SK-N-SH (cell line): ENCODE measurements around the gene MXRA8. TPM values are rescaled to one million over a fixed set of nuclear protein-coding genes. Genes with fewer than 3 reads are reported as not detected.

ENCODE experiments used
- CTCF ChIA-PET: fragments of 300-600, 350-600 bp; formaldehyde crosslinking; extraction: SDS; loops from one replicate; lab custom pipeline; 2021; lab: Yijun Ruan, JAX
- POLR2A ChIA-PET: fragments of 350-600 bp; sonication (Branson Sonifier 250); formaldehyde crosslinking; extraction: SDS; loops from one replicate; lab custom pipeline; 2020; ENCODE audit warnings: antibody characterized with exemption, inconsistent platforms; lab: Yijun Ruan, JAX
- DNase-seq: peaks from one replicate; pipeline ENCODE4 v3.0.0; 2012
- H2AFZ ChIP-seq: fragments of 200-600 bp; sonication (generic); 2 replicates; pipeline ENCODE4 v1.8.1; 2016; ENCODE audit warnings: antibody characterized with exemption, mild to moderate bottlenecking, low read depth
- H3F3A ChIP-seq: fragments of 200-600 bp; sonication (generic); replicated peaks from 2 replicates; pipeline ENCODE3; 2016; ENCODE audit warnings: antibody characterized with exemption, mild to moderate bottlenecking; ENCODE audit not compliant: insufficient read depth
- H3K27ac ChIP-seq, 2 experiments: fragments of 200-500 bp in 1 of 2; fragments of 200-600 bp in 1 of 2; sonication (Bioruptor generic) in 1 of 2; sonication (generic), shearing (Covaris generic) in 1 of 2; 2 replicates each; pipeline versions ENCODE4 v1.5.1 to v1.6.1; 2014 to 2016; ENCODE audit warnings: low read depth in 2 of 2, inconsistent platforms in 1 of 2, low read length in 1 of 2, mild to moderate bottlenecking in 1 of 2, mixed read lengths in 1 of 2
- H3K27me3 ChIP-seq: fragments of 200-600 bp; sonication (generic), shearing (Covaris generic); 2 replicates; pipeline ENCODE4 v1.6.1; 2016; ENCODE audit warnings: mixed run types; ENCODE audit not compliant: insufficient read depth
- H3K36me3 ChIP-seq, 2 experiments: fragments of 200-500 bp in 1 of 2; fragments of 200-600 bp in 1 of 2; sonication (Bioruptor generic) in 1 of 2; sonication (generic) in 1 of 2; replicated peaks in 1 of 2; 2 replicates each; pipeline versions ENCODE3 to v1.5.1; 2014 to 2016; ENCODE audit warnings: low read length in 1 of 2, mild to moderate bottlenecking in 1 of 2; ENCODE audit not compliant: insufficient read depth in 2 of 2, control insufficient read depth in 1 of 2
- H3K4me1 ChIP-seq, 2 experiments: fragments of 200-500 bp in 1 of 2; fragments of 200-600 bp in 1 of 2; sonication (Bioruptor generic) in 1 of 2; sonication (generic), shearing (Covaris generic) in 1 of 2; 2 replicates each; pipeline versions ENCODE4 v1.5.1 to v1.6.1; 2014 to 2016; ENCODE audit warnings: low read depth in 1 of 2, low read length in 1 of 2, mixed run types in 1 of 2; ENCODE audit not compliant: insufficient read depth in 2 of 2, control insufficient read depth in 1 of 2
- H3K4me2 ChIP-seq: fragments of 200-600 bp; sonication (generic), shearing (Covaris generic); 2 replicates; pipeline ENCODE4 v1.6.1; 2017; ENCODE audit warnings: mixed run types
- H3K4me3 ChIP-seq, 2 experiments: fragments of 200-500 bp in 1 of 2; fragments of 200-600 bp in 1 of 2; sonication (Bioruptor generic) in 1 of 2; sonication (generic), shearing (Covaris generic) in 1 of 2; 2 replicates each; pipeline versions ENCODE4 v1.5.1 to v1.8.1; 2014 to 2016; ENCODE audit warnings: low read depth in 2 of 2, inconsistent platforms in 1 of 2, low read length in 1 of 2, mild to moderate bottlenecking in 1 of 2, mixed read lengths in 1 of 2, moderate library complexity in 1 of 2
- H3K79me2 ChIP-seq: fragments of 200-600 bp; sonication (generic); 2 replicates; pipeline ENCODE4 v1.8.1; 2017; ENCODE audit warnings: mild to moderate bottlenecking; ENCODE audit not compliant: insufficient read depth
- H3K9ac ChIP-seq: fragments of 200-600 bp; sonication (generic); 2 replicates; pipeline ENCODE4 v1.6.1; 2017; ENCODE audit warnings: mixed run types
- H3K9me2 ChIP-seq: fragments of 200-600 bp; sonication (generic); 2 replicates; pipeline ENCODE4 v1.6.1; 2017; ENCODE audit warnings: mixed run types
- H3K9me3 ChIP-seq: fragments of 200-600 bp; sonication (generic); 2 replicates; pipeline ENCODE4 v1.6.1; 2017; ENCODE audit warnings: mixed run types, mild to moderate bottlenecking, moderate library complexity
- H4K20me1 ChIP-seq: fragments of 200-600 bp; sonication (generic); 2 replicates; pipeline ENCODE4 v1.6.1; 2017; ENCODE audit warnings: mild to moderate bottlenecking, mixed run types; ENCODE audit not compliant: insufficient read depth
- CHD2 ChIP-seq: fragments of 150-350 bp; IDR thresholded peaks from 2 replicates; pipeline ENCODE4 v1.6.1; 2018; ENCODE audit warnings: low read length; ENCODE audit not compliant: partially characterized antibody
- FOSL2 ChIP-seq: IDR thresholded peaks from 2 replicates; pipeline ENCODE4 v1.4.0; 2012; ENCODE audit warnings: low read depth, mild to moderate bottlenecking, moderate library complexity, borderline replicate concordance
- FOXJ3 ChIP-seq: sonication (generic); formaldehyde crosslinking; IDR thresholded peaks from 2 replicates; pipeline ENCODE4 v1.5.1; 2020; ENCODE audit warnings: mild to moderate bottlenecking, missing genetic modification reagents
- GATA2 ChIP-seq: sonication (generic); formaldehyde crosslinking; IDR thresholded peaks from 2 replicates; pipeline ENCODE4 v1.5.0; 2020; ENCODE audit warnings: mild to moderate bottlenecking, missing genetic modification reagents
- JUND ChIP-seq: IDR thresholded peaks from 2 replicates; pipeline ENCODE4 v1.4.0; 2012
- MXI1 ChIP-seq: IDR thresholded peaks from 2 replicates; pipeline ENCODE4 v1.6.1; 2012; ENCODE audit warnings: mild to moderate bottlenecking, low read depth, low read length, improper control_type of control experiment
- NFIC ChIP-seq: IDR thresholded peaks from 2 replicates; pipeline ENCODE4 v1.4.0; 2012; ENCODE audit warnings: borderline replicate concordance
- POLR2AphosphoS5 ChIP-seq: IDR thresholded peaks from 2 replicates; pipeline ENCODE4 v1.6.1; 2012; ENCODE audit warnings: low read depth, low read length
- SMC3 ChIP-seq: IDR thresholded peaks from 2 replicates; pipeline ENCODE4 v1.6.1; 2012; ENCODE audit warnings: low read depth, low read length, improper control_type of control experiment
- TAF1 ChIP-seq: IDR thresholded peaks from 2 replicates; pipeline ENCODE4 v1.6.1; 2012; ENCODE audit warnings: low read depth, mild to moderate bottlenecking, low read length, moderate library complexity, borderline replicate concordance
- TCF12 ChIP-seq: IDR thresholded peaks from 2 replicates; pipeline ENCODE4 v1.4.0; 2012
- WGBS: methylation state at CpG from one replicate; pipeline ENCODE4 v1.1.6; 2017; ENCODE audit warnings: low lambda C conversion rate; 5-methylcytosine and 5-hydroxymethylcytosine counted together
- polyA plus RNA-seq, 3 experiments: library from polyadenylated mRNA; depleted of rRNA; stranded (reverse); fragments of >200 nt; gene quantifications; 2 replicates each; pipeline ENCODE4 v1.2.3, GENCODE V29; 2012
- TF ChIP-seq, protein P1 (sequence below): fragments of 150-350 bp; IDR thresholded peaks from 2 replicates; pipeline ENCODE4 v1.6.1; 2017; ENCODE audit warnings: antibody characterized with exemption, low read length, low read depth, borderline replicate concordance

The MXRA8 gene
- polyA plus RNA-seq, 1 of the 3 experiments (the other 2 are of a cell fraction), result 2.5 TPM

- peak; percentile 76 for TF ChIP-seq POLR2AphosphoS5
- no peak for TF ChIP-seq SMC3
- no peak for TF ChIP-seq NFIC
- TF ChIP-seq MXI1, result peak; percentile 94
- TF ChIP-seq FOSL2, result no peak
- peak; percentile 46 for TF ChIP-seq TAF1
Measured at GRCh38 chr1:1399187-1399871, 41.0 kb upstream of the MXRA8 start, which contains the start of gene CCNL2 (continued).

- DNase-seq, result peak; percentile 65
- Histone ChIP-seq H3K36me3 (peaks cover 28 to 40% of the 10 kb centered on the region in 2 experiments), H2AFZ (no peak overlapping the region), H3K4me2 (peak overlapping the region; percentile 93), H4K20me1 (0 out of 2 replicates have a peak, but pooled peaks cover 4% of the 10 kb centered on the region), H3K9me3 (no peaks in the 10 kb centered on the region), H3K4me1 (peaks cover 6 to 23% of the 10 kb centered on the region in 2 experiments; a peak in 1 of 4 replicates), H3K79me2 (peaks cover 92% of the 10 kb centered on the region), H3K27me3 (no peaks in the 10 kb centered on the region), H3K9me2 (no peaks in the 10 kb centered on the region), H3K9ac (peak overlapping the region; percentile 93), H3K27ac (peak overlapping the region; percentile 44 to 69; a peak in 3 of 4 replicates), H3K4me3 (peak overlapping the region; percentile 74 to 78), H3F3A (peaks cover 24% of the 10 kb centered on the region)
- POLR2A ChIA-PET, result interaction anchor here (0.6 to 2.1 kb wide), 6 partner anchors 9 to 28 kb away, joined by 3 to 15 read pairs (median 6); partner anchors contain the start of genes AURKAIP1 and MRPL20
- no CpG with 5 or more reads among the region's 54 CpGs for WGBS
- CTCF ChIA-PET, result interaction anchor here (0.7 to 3.8 kb wide), 9 partner anchors 9 to 219 kb away, joined by 3 to 16 read pairs (median 3); partner anchors contain the start of genes ATAD3A, AURKAIP1 and MRPL20
- no peak for TF ChIP-seq GATA2 (CRISPR knock-in tag)
- no peak for TF ChIP-seq CHD2
- TF ChIP-seq TCF12, result no peak
- no peak for TF ChIP-seq FOSL2
- no peak for TF ChIP-seq FOXJ3 (CRISPR knock-in tag)
- TF ChIP-seq JUND, result no peak
- TF ChIP-seq, protein P1, sequence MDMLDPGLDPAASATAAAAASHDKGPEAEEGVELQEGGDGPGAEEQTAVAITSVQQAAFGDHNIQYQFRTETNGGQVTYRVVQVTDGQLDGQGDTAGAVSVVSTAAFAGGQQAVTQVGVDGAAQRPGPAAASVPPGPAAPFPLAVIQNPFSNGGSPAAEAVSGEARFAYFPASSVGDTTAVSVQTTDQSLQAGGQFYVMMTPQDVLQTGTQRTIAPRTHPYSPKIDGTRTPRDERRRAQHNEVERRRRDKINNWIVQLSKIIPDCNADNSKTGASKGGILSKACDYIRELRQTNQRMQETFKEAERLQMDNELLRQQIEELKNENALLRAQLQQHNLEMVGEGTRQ, result no peak
- TF ChIP-seq NFIC, result no peak
- TF ChIP-seq, all 33 proteins: peak for 0
Measured at GRCh38 chr1:1398677-1399186, 40.4 kb upstream of the MXRA8 start.
